IMR-90 (cell line): Measurements from ENCODE around the gene ACVR1.

Experiments used
- BHLHE40 ChIP-seq: fragments of 150-350 bp; IDR thresholded peaks from 2 replicates; pipeline ENCODE4 v1.6.1; 2016; ENCODE audit warnings: mild to moderate bottlenecking, low read depth, low read length
- CEBPB ChIP-seq: IDR thresholded peaks from 2 replicates; pipeline ENCODE4 v1.6.1; 2012; ENCODE audit warnings: low read depth, low read length, improper control_type of control experiment
- CHD1 ChIP-seq: IDR thresholded peaks from 2 replicates; pipeline ENCODE4 v1.6.1; 2012; ENCODE audit warnings: low read depth, low read length, improper control_type of control experiment
- FOS ChIP-seq: fragments of 150-350 bp; IDR thresholded peaks from 2 replicates; pipeline ENCODE4 v1.6.1; 2016; ENCODE audit warnings: low read depth, low read length
- MAFK ChIP-seq: IDR thresholded peaks from 2 replicates; pipeline ENCODE4 v1.6.1; 2012; ENCODE audit warnings: low read depth, low read length, improper control_type of control experiment
- MAZ ChIP-seq: IDR thresholded peaks from 2 replicates; pipeline ENCODE4 v1.6.1; 2012; ENCODE audit warnings: low read depth, mild to moderate bottlenecking, low read length, improper control_type of control experiment, moderate library complexity, borderline replicate concordance
- MXI1 ChIP-seq: IDR thresholded peaks from 2 replicates; pipeline ENCODE4 v1.6.1; 2012; ENCODE audit warnings: low read depth, mild to moderate bottlenecking, low read length, moderate library complexity, borderline replicate concordance
- POLR2A ChIP-seq: IDR thresholded peaks from 2 replicates; pipeline ENCODE4 v1.6.1; 2012; ENCODE audit warnings: mild to moderate bottlenecking, low read depth, low read length
- RAD21 ChIP-seq: IDR thresholded peaks from 2 replicates; pipeline ENCODE4 v1.6.1; 2012; ENCODE audit warnings: low read length, improper control_type of control experiment
- RCOR1 ChIP-seq: IDR thresholded peaks from 2 replicates; pipeline ENCODE4 v1.6.1; 2012; ENCODE audit warnings: mild to moderate bottlenecking, low read length, improper control_type of control experiment; ENCODE audit not compliant: insufficient replicate concordance
- RFX5 ChIP-seq: IDR thresholded peaks from 2 replicates; pipeline ENCODE4 v1.8.0; 2012; ENCODE audit warnings: low read depth, mild to moderate bottlenecking, low read length, moderate library complexity
- TF ChIP-seq, protein P1 (sequence below): conservative IDR thresholded peaks from 2 replicates; pipeline ENCODE4 v1.5.1; 2012; ENCODE audit warnings: mild to moderate bottlenecking, low read depth, low read length, improper control_type of control experiment
- TF ChIP-seq, protein P2 (sequence below): fragments of 150-350 bp; IDR thresholded peaks from 2 replicates; pipeline ENCODE4 v1.6.1; 2017; ENCODE audit warnings: mild to moderate bottlenecking, antibody characterized with exemption, low read length, low read depth
- TF ChIP-seq, protein P3 (sequence below): fragments of 150-350 bp; IDR thresholded peaks from 2 replicates; pipeline ENCODE4 v1.6.1; 2016; ENCODE audit warnings: low read depth, mild to moderate bottlenecking, low read length, moderate library complexity, borderline replicate concordance

DNA sequence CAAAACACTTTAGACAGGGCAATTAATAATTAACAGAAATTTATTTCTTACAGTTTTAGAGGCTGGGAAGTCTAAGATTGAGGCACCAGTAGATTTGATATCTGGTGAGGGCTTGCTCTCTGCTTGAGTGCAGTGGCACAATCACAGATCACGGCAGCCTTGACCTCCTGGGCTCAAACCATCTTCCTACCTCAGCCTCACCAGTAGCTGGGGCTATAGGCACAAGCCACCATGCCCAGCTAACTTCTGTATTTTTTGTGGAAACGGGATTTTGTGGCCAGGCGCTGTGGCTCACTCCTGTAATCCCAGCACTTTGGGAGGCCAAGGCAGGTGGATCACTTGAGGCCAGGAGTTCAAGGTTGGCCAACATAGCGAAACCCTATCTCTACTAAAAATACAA, 29.0 kb upstream of the ACVR1 start:
- TF ChIP-seq FOS (no peak), RAD21 (no peak), BHLHE40 (no peak), MAFK (no peak), POLR2A (no peak), RFX5 (no peak), MXI1 (no peak), RCOR1 (no peak), MAZ (no peak), CHD1 (no peak), CEBPB (no peak)
- TF ChIP-seq, protein P1, sequence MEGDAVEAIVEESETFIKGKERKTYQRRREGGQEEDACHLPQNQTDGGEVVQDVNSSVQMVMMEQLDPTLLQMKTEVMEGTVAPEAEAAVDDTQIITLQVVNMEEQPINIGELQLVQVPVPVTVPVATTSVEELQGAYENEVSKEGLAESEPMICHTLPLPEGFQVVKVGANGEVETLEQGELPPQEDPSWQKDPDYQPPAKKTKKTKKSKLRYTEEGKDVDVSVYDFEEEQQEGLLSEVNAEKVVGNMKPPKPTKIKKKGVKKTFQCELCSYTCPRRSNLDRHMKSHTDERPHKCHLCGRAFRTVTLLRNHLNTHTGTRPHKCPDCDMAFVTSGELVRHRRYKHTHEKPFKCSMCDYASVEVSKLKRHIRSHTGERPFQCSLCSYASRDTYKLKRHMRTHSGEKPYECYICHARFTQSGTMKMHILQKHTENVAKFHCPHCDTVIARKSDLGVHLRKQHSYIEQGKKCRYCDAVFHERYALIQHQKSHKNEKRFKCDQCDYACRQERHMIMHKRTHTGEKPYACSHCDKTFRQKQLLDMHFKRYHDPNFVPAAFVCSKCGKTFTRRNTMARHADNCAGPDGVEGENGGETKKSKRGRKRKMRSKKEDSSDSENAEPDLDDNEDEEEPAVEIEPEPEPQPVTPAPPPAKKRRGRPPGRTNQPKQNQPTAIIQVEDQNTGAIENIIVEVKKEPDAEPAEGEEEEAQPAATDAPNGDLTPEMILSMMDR, result no peak
- TF ChIP-seq, protein P2, sequence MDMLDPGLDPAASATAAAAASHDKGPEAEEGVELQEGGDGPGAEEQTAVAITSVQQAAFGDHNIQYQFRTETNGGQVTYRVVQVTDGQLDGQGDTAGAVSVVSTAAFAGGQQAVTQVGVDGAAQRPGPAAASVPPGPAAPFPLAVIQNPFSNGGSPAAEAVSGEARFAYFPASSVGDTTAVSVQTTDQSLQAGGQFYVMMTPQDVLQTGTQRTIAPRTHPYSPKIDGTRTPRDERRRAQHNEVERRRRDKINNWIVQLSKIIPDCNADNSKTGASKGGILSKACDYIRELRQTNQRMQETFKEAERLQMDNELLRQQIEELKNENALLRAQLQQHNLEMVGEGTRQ, result no peak
- TF ChIP-seq, protein P3, sequence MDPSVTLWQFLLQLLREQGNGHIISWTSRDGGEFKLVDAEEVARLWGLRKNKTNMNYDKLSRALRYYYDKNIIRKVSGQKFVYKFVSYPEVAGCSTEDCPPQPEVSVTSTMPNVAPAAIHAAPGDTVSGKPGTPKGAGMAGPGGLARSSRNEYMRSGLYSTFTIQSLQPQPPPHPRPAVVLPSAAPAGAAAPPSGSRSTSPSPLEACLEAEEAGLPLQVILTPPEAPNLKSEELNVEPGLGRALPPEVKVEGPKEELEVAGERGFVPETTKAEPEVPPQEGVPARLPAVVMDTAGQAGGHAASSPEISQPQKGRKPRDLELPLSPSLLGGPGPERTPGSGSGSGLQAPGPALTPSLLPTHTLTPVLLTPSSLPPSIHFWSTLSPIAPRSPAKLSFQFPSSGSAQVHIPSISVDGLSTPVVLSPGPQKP, result no peak
